Fibroblast of the aortic adventitia (primary cell): ENCODE measurements around the gene NEK5. TPM values are rescaled to one million over a fixed set of nuclear protein-coding genes. Genes with fewer than 3 reads are reported as not detected.
"Not testable (repeated sequence)": the region's sequence is repeated elsewhere in the genome, so short reads cannot be mapped to it uniquely, and the experiment has no call there.

Experiments
- DNase-seq: peaks from one replicate; pipeline ENCODE4 v3.0.0-alpha.2; 2010; ENCODE audit warnings: low read depth
- H3K4me3 ChIP-seq: 2 replicates; pipeline ENCODE4 v1.5.1; 2011; ENCODE audit warnings: low read depth, mild to moderate bottlenecking, control low read depth, low read length, moderate library complexity
- total RNA-seq: library from RNA; depleted of rRNA; stranded (reverse); fragments of >200 nt; gene quantifications from 2 replicates; pipeline ENCODE4 v1.2.3, GENCODE V29; 2012; ENCODE audit warnings: low replicate concordance
- TF ChIP-seq, protein P1 (sequence below): IDR thresholded peaks from 2 replicates; pipeline ENCODE4 v1.5.1; 2011; ENCODE audit warnings: mild to moderate bottlenecking, low read length, control low read depth, inconsistent platforms; ENCODE audit not compliant: insufficient read depth

The NEK5 gene
- total RNA-seq, 1 donor, result 0.45 TPM

DNA sequence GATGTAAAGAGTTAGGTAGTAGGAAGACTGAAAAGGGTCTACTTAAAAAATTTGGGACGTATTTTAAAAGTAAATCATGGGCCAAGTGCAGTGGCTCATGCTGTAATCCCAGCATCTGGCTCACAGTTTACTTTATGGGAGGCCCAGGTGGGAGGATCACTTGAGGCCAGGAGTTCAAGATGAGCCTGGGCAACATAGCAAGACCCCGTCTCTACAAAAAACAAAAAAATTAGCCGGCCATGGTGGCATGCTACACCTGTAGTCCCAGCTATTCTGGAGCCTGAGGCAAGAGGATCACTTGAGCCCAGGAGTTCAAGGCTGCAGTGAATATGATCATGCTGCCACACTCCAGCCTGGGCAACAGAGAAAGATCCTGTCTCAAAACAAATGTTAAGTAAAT is 81.4 kb downstream of the NEK5 start:
- H3K4me3 ChIP-seq, result no peak overlapping the region
- TF ChIP-seq, protein P1, sequence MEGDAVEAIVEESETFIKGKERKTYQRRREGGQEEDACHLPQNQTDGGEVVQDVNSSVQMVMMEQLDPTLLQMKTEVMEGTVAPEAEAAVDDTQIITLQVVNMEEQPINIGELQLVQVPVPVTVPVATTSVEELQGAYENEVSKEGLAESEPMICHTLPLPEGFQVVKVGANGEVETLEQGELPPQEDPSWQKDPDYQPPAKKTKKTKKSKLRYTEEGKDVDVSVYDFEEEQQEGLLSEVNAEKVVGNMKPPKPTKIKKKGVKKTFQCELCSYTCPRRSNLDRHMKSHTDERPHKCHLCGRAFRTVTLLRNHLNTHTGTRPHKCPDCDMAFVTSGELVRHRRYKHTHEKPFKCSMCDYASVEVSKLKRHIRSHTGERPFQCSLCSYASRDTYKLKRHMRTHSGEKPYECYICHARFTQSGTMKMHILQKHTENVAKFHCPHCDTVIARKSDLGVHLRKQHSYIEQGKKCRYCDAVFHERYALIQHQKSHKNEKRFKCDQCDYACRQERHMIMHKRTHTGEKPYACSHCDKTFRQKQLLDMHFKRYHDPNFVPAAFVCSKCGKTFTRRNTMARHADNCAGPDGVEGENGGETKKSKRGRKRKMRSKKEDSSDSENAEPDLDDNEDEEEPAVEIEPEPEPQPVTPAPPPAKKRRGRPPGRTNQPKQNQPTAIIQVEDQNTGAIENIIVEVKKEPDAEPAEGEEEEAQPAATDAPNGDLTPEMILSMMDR, result no peak
- DNase-seq, result no peak

DNA sequence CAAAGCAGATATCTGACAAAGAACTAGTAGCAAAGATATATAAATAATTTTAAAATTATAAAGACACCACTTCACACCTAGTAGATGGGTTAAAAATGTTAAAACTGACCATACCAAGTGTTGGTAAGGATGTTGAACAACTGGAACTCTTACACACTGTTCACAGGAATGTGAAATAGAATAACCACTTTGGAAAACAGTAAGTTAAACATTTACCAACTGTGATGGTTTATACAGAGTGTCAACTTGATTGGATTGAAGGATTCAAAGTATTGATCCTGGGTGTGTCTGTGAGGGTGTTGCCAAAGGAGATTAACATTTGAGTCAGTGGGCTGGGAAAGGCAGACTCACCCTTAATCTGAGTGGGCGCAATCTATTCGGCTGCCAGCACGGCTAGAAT is 85.2 kb downstream of the NEK5 start:
- H3K4me3 ChIP-seq, result no peak overlapping the region
- TF ChIP-seq, protein P1, result no peak
- DNase-seq, result no peak

DNA sequence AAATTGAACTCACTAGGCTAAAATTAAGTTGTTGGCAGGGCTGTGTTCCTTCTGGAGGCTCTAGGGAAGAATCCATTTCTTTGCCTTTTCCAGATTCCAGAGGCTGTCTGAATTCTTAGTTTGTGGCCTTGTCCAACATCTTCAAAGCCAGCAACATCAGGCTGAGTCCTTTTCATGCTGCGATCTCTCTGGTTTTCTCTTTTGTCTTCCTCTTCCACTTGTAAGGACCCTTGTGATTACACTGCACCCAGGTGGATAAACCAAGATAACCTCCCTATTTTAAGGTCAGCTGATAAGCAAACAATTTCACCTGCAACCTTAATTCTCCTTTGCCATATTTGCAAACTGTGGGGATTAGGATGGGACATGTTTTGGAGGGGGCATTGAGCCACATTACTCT is 92.8 kb downstream of the NEK5 start:
- TF ChIP-seq, protein P1, result no peak
- DNase-seq, result no peak
- H3K4me3 ChIP-seq, result no peak overlapping the region

DNA sequence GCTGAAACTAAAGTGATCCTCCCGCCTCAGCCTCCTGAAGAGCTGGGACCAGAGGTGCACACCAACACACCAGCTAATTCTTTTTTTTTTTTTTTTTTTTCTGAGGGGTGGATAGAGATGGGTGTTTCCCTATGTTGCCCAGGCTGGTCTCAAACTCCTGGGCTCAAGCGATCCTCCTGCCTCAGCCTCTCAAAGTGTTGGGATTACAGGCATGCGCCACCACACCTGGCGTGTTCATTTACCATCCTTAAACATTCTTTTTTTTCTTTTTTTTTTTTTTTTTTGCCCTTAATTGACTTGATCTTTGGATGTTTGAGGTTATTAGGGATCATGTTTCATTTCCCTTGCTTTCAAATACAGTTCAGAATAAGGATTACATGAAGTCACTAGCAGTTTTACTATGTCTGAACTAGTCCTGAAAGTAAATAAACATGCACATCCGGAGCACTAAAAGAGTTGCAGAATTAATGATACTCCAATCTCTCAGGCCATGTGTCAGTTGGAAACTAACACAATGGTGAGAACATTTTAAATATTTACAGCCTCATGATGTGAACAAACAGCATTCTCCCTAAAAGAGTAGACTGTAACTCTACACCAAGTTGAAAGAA is 94.2 kb downstream of the NEK5 start:
- no peak for DNase-seq
- H3K4me3 ChIP-seq, result no peak overlapping the region
- TF ChIP-seq, protein P1, result no peak

DNA sequence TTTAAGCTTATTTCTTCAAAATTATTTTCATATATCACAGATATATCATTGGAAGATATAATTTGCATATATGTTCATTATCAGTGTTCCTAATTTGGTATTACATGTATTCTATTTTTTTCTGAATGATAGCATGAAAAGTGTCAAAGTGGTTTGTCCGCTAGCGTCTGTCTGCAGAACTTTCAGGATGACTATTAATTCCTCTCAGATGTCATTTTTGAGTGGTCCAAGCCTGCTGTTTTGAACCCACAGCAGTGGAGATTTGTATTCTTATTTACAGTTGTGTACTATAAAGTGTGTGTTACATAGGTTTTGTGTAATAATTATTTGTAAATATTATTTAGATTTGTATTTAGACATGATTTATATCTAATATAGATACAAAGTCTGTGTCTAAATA is 95.8 kb downstream of the NEK5 start:
- TF ChIP-seq, protein P1, result no peak
- no peak overlapping the region for H3K4me3 ChIP-seq
- no peak for DNase-seq

DNA sequence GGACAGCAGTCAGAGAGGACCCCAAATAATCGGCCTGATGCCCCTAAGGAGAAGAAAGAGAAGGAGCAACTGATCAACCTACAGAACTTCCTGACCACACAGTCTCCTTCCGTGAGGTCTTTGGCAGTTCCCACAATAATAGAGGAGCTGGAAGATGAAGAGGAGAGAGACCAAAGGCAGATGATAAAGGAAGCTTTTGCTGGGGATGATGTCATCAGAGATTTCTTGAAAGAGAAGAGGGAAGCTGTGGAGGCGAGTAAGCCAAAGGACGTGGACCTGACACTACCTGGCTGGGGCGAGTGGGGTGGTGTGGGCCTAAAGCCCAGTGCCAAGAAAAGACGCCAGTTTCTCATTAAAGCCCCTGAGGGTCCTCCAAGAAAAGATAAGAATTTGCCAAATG is 98.5 kb downstream of the NEK5 start:
- not testable (repeated sequence) for DNase-seq, H3K4me3 ChIP-seq

DNA sequence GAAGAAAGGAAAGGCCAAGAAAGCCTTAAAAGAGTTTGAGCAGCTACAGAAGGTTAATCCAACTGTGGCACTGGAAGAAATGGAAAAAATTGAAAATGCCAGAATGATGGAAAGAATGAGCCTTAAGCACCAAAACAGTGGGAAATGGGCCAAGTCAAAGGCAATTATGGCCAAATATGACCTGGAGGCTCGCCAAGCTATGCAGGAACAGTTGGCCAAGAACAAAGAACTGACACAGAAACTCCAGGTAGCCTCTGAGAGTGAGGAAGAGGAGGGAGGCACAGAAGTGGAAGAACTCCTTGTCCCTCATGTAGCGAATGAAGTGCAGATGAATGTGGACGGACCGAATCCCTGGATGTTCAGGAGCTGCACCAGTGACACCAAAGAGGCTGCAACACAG is 99.3 kb downstream of the NEK5 start:
- H3K4me3 ChIP-seq, result no peak overlapping the region
- TF ChIP-seq, protein P1, result no peak
- no peak for DNase-seq
